ENCODE results near the gene GSC. TPM values are rescaled to one million over a fixed set of nuclear protein-coding genes. Genes with fewer than 3 reads are reported as not detected.

Gene GSC
- total RNA-seq, 4 donors from 2014 or later = not detected

DNA sequence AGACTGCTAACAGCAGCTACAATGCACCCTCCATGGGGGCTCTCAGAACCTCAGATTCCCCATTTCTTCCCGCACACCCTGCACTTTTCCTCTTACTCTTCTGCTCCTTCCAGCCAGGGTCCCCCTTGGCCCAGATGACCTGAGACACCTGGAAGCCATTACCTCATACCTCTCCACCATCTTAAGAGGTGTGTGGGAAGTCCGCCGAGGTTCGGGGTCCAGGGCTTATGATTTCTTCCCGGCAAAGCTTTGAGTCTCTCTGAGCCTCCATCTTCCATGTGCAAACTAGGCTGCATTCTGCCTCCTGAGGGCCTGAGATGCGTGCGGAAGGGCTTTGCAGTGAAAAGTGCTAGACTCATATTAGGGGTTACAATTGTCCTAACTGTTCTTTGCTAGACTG is 5.3 kb downstream of the GSC start:
- Histone ChIP-seq H3K36me3 (no peaks in the 10 kb centered on the region), H3K4me1 (peaks cover 0 to 16% (median 0%) of the 10 kb centered on the region in 4 donors), H3K9me3 (no peaks in the 10 kb centered on the region), H3K27ac (no peak overlapping the region), H3K4me3 (no peak overlapping the region), H3K27me3 (peaks cover 0 to 26% of the 10 kb centered on the region in 2 donors)
- no peak for TF ChIP-seq POLR2A (IDR thresholded peaks at IDR 0.05)
- TF ChIP-seq, protein P1, sequence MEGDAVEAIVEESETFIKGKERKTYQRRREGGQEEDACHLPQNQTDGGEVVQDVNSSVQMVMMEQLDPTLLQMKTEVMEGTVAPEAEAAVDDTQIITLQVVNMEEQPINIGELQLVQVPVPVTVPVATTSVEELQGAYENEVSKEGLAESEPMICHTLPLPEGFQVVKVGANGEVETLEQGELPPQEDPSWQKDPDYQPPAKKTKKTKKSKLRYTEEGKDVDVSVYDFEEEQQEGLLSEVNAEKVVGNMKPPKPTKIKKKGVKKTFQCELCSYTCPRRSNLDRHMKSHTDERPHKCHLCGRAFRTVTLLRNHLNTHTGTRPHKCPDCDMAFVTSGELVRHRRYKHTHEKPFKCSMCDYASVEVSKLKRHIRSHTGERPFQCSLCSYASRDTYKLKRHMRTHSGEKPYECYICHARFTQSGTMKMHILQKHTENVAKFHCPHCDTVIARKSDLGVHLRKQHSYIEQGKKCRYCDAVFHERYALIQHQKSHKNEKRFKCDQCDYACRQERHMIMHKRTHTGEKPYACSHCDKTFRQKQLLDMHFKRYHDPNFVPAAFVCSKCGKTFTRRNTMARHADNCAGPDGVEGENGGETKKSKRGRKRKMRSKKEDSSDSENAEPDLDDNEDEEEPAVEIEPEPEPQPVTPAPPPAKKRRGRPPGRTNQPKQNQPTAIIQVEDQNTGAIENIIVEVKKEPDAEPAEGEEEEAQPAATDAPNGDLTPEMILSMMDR (IDR thresholded peaks at IDR 0.05) = no peak
- no peak for DNase-seq

DNA sequence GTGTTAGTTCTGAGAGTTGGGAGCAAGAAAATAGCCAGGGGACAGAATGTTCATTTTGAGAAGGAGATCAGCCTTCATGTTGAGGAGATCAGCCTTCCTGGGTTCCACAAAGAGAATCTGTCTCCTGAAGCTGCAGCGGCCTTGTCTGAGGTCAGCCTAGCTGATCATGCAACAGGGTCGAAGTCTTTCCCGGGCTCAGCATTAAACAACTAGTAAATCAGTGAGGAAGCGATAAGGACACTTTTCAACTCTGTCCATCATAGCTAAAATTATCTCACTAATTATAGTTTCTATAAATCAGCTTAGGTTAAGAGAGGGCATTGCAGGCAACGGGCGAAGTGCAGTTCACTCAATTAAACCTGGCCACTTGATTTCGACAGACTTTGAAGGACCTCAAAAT is 7.5 kb downstream of the GSC start:
- H3K9me3 ChIP-seq = no peaks in the 10 kb centered on the region
- DNase-seq = no peak
- no peak overlapping the region for H3K27ac ChIP-seq
- H3K4me1 ChIP-seq = no peaks in the 10 kb centered on the region
- no peaks in the 10 kb centered on the region for H3K36me3 ChIP-seq
- H3K4me3 ChIP-seq = no peak overlapping the region
- peaks cover 0 to 9% of the 10 kb centered on the region in 2 donors for H3K27me3 ChIP-seq
- TF ChIP-seq, protein P1 (IDR thresholded peaks at IDR 0.05) = no peak
- TF ChIP-seq POLR2A (IDR thresholded peaks at IDR 0.05) = no peak

- Histone ChIP-seq H3K27me3 (peaks cover 0 to 5% of the 10 kb centered on the region in 2 donors), H3K9me3 (no peaks in the 10 kb centered on the region), H3K36me3 (no peaks in the 10 kb centered on the region), H3K27ac (no peak overlapping the region), H3K4me1 (no peaks in the 10 kb centered on the region), H3K4me3 (no peak overlapping the region)
- TF ChIP-seq POLR2A (IDR thresholded peaks at IDR 0.05) = no peak
- TF ChIP-seq, protein P1 (IDR thresholded peaks at IDR 0.05) = no peak
- no peak for DNase-seq
Observed at GRCh38 chr14:94761997-94762377, 7.9 kb downstream of the GSC start.

DNA sequence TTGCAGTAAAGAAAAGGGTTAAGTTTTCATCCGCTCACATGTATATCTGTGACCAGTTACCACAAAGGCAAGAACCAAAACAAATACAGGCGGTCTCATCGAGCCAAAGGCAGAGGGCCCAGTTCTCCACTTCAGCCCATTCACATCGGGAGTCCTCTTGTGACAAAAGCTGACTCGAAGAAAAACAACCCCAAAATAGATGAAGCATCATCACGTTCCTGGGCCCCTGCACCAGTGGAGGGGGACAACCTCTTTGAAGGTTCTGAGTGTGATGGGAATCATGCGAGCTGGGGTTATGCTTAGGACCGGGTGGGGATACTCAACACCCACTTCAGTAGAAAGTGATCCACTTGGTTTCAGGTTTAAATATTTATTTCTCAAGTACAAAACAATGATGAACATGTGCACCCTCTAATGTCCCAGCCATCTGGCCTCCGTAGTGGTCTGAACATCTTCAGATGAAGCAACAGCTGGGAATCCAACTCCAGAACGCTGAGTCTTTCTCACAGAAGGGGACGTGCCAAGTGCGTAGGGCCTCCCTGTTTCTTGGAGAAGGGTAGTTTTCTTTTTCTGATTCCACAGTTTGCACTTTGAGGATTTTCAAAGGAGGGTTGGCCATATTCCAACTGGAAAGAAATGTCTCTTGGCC is 8.4 kb downstream of the GSC start:
- Histone ChIP-seq H3K27ac (no peak overlapping the region), H3K27me3 (peaks cover 0 to 5% of the 10 kb centered on the region in 2 donors), H3K4me1 (no peaks in the 10 kb centered on the region), H3K4me3 (no peak overlapping the region), H3K9me3 (no peaks in the 10 kb centered on the region), H3K36me3 (no peaks in the 10 kb centered on the region)
- DNase-seq = peak in 1 of 3 donors; percentile 49
- no peak for TF ChIP-seq POLR2A (IDR thresholded peaks at IDR 0.05)
- TF ChIP-seq, protein P1 (IDR thresholded peaks at IDR 0.05) = no peak

DNA sequence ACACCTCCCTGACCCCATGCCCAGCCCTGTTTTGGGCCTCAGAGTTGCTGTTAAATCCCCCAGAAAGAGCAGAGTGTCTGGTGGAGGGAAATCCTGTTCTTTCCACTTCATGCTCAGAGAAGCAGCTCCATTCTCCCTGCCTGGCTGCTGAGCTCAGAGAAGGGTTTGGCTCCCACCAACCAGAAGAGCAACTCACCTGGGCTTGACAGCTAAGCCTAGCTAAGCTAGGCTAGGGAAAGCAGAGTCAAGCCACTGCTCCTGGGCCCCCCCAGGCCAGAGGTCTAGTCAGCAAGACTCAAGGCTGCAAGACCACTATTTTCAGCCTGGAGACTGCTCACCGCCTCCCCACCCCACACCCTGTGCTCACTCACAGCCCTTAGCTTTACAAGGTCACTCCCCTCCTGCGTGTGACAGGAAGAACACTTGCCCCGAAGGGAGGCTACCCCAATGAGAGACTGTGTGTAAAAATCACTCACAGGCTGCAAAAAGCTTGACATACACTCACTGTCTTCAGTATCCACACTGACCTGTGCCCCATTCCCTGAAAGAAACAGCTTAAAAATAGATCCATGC is 13.5 kb downstream of the GSC start:
- no peak overlapping the region for H3K4me3 ChIP-seq
- H3K36me3 ChIP-seq = no peaks in the 10 kb centered on the region
- no peak for DNase-seq
- H3K27ac ChIP-seq = no peak overlapping the region
- H3K9me3 ChIP-seq = no peaks in the 10 kb centered on the region
- no peaks in the 10 kb centered on the region for H3K27me3 ChIP-seq
- no peak for TF ChIP-seq POLR2A (IDR thresholded peaks at IDR 0.05)
- TF ChIP-seq, protein P1 (IDR thresholded peaks at IDR 0.05) = no peak
- H3K4me1 ChIP-seq = no peaks in the 10 kb centered on the region
